ENCODE measurements around the gene KCNN1. TPM values are rescaled to one million over a fixed set of nuclear protein-coding genes. Genes with fewer than 3 reads are reported as not detected.

Gene KCNN1
- total and polyA plus RNA-seq, 2 experiments from 2014 or later = 2.2 to 29.8 TPM

- no peak for TF ChIP-seq CTCF (conservative IDR thresholded peaks at IDR 0.05; ENCODE audit: low read depth in 2 of 2)
Observed at GRCh38 chr19:17953869-17954268, 13.0 kb upstream of the KCNN1 start (continued).

GRCh38 chr19:17954401-17954800, 12.5 kb upstream of the KCNN1 start:
- Histone ChIP-seq H3K27me3 (ENCODE audit: insufficient read depth) (peaks cover 52% of the 10 kb centered on the region), H3K27ac (ENCODE audit: low read depth) (no peak overlapping the region), H3K9me2 (ENCODE audit: insufficient read depth) (no peaks in the 10 kb centered on the region), H3K4me1 (ENCODE audit: insufficient read depth) (peaks cover 21% of the 10 kb centered on the region; the same call in 1 of the 2 replicates), H3K36me3 (ENCODE audit: insufficient read depth) (no peaks in the 10 kb centered on the region), H3K79me2 (replicated peaks; ENCODE audit: insufficient read depth) (no peaks in the 10 kb centered on the region), H3K4me3 (no peak overlapping the region), H4K20me1 (replicated peaks; ENCODE audit: insufficient read depth) (no peaks in the 10 kb centered on the region), H3K4me2 (no peak overlapping the region), H3F3A (replicated peaks; ENCODE audit: low read depth) (peaks cover 17% of the 10 kb centered on the region), H2AFZ (no peak overlapping the region)
- Mint-ChIP-seq H3K27me3 (ENCODE audit: insufficient read depth, low read depth, poor library complexity) (peaks cover 51% of the 10 kb centered on the region), H3K27ac (no peak overlapping the region), H3K4me3 (no peak overlapping the region), H3K4me1 (peaks cover 24% of the 10 kb centered on the region), H3K36me3 (ENCODE audit: low read depth) (no peaks in the 10 kb centered on the region), H3K9me3 (no peaks in the 10 kb centered on the region)
- TF ChIP-seq EZH2phosphoT487 (IDR thresholded peaks at IDR 0.05; ENCODE audit: unreplicated experiment) (no peak), CREB1 (CRISPR knock-in tag; IDR thresholded peaks at IDR 0.05; ENCODE audit: low read depth) (no peak), POLR2AphosphoS5 (IDR thresholded peaks at IDR 0.05; ENCODE audit: low read depth) (no peak), CTCF (conservative IDR thresholded peaks at IDR 0.05; ENCODE audit: low read depth in 2 of 2) (no peak), ZNF462 (CRISPR knock-in tag; IDR thresholded peaks at IDR 0.05) (no peak), EZH2 (IDR thresholded peaks at IDR 0.05; ENCODE audit: low read depth, unreplicated experiment) (no peak), STAT1 (IDR thresholded peaks at IDR 0.05; ENCODE audit: unreplicated experiment) (no peak), JUNB (IDR thresholded peaks at IDR 0.05; ENCODE audit: unreplicated experiment) (no peak), ETS1 (IDR thresholded peaks at IDR 0.05) (no peak), ZNF331 (CRISPR knock-in tag; IDR thresholded peaks at IDR 0.05; ENCODE audit: low read depth) (no peak), NANOG (IDR thresholded peaks at IDR 0.05; ENCODE audit: borderline replicate concordance) (no peak), ZNF114 (CRISPR knock-in tag; IDR thresholded peaks at IDR 0.05) (no peak)
- no peak for ATAC-seq
- DNase-seq (ENCODE audit: low spot score) = no peak
